GM12878 (cell line): ENCODE results near the gene HYCC1.

Experiments
- BRCA1 ChIP-seq: IDR thresholded peaks from 2 replicates; pipeline ENCODE4 v1.6.1; 2011; ENCODE audit warnings: low read depth, low read length, improper control_type of control experiment
- CEBPB ChIP-seq, 2 experiments: fragments of 150-350 bp in 1 of 2; IDR thresholded peaks; 2 replicates each; pipeline ENCODE4 v1.6.1; 2012 to 2014; ENCODE audit warnings: low read depth in 2 of 2, low read length in 2 of 2, borderline replicate concordance in 1 of 2, inconsistent platforms in 1 of 2
- EZH2 ChIP-seq: IDR thresholded peaks from 2 replicates; pipeline ENCODE4 v1.6.1; 2012; ENCODE audit warnings: low read depth, mild to moderate bottlenecking, control low read depth, inconsistent platforms, low read length, borderline replicate concordance; ENCODE audit not compliant: control insufficient read depth
- NR2C2 ChIP-seq: IDR thresholded peaks from 2 replicates; pipeline ENCODE4 v1.6.1; 2011; ENCODE audit warnings: borderline replicate concordance, low read depth; ENCODE audit not compliant: control insufficient read depth, insufficient read length
- POLR2AphosphoS5 ChIP-seq: IDR thresholded peaks from 2 replicates; pipeline ENCODE4 v1.6.1; 2011; ENCODE audit warnings: mild to moderate bottlenecking, low read length, inconsistent platforms
- RAD21 ChIP-seq: IDR thresholded peaks from 2 replicates; pipeline ENCODE4 v1.6.1; 2011; ENCODE audit warnings: mild to moderate bottlenecking, low read depth, low read length, moderate library complexity; ENCODE audit not compliant: insufficient read depth
- SRF ChIP-seq, 2 experiments: IDR thresholded peaks; 2 replicates each; pipeline ENCODE4 v1.6.1; 2011; ENCODE audit warnings: low read depth in 2 of 2, low read length in 2 of 2, mild to moderate bottlenecking in 1 of 2, moderate library complexity in 1 of 2
- TARDBP ChIP-seq: IDR thresholded peaks from 2 replicates; pipeline ENCODE4 v1.6.1; 2016; ENCODE audit warnings: borderline replicate concordance
- TF ChIP-seq, protein P1 (sequence below), 3 experiments: IDR thresholded peaks in 2 of 3; conservative IDR thresholded peaks in 1 of 3; 2 replicates each; pipeline ENCODE4 v1.5.1; 2011; ENCODE audit warnings: low read depth in 3 of 3, low read length in 3 of 3, mild to moderate bottlenecking in 3 of 3, control low read depth in 2 of 3, moderate library complexity in 2 of 3, inconsistent platforms in 1 of 3, mixed read lengths in 1 of 3; ENCODE audit not compliant: control insufficient read depth in 2 of 3, insufficient read depth in 1 of 3; ENCODE audit errors: extremely low read depth in 1 of 3

GRCh38 chr7:22979251-22979650 lies 34.7 kb downstream of the HYCC1 start:
- TF ChIP-seq POLR2AphosphoS5: no peak
- TF ChIP-seq, protein P1, sequence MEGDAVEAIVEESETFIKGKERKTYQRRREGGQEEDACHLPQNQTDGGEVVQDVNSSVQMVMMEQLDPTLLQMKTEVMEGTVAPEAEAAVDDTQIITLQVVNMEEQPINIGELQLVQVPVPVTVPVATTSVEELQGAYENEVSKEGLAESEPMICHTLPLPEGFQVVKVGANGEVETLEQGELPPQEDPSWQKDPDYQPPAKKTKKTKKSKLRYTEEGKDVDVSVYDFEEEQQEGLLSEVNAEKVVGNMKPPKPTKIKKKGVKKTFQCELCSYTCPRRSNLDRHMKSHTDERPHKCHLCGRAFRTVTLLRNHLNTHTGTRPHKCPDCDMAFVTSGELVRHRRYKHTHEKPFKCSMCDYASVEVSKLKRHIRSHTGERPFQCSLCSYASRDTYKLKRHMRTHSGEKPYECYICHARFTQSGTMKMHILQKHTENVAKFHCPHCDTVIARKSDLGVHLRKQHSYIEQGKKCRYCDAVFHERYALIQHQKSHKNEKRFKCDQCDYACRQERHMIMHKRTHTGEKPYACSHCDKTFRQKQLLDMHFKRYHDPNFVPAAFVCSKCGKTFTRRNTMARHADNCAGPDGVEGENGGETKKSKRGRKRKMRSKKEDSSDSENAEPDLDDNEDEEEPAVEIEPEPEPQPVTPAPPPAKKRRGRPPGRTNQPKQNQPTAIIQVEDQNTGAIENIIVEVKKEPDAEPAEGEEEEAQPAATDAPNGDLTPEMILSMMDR (IDR thresholded peaks at IDR 0.05 in 2 of 3, conservative IDR thresholded peaks at IDR 0.05 in 1 of 3; ENCODE audit: control insufficient read depth in 2 of 3, extremely low read depth in 1 of 3, insufficient read depth in 1 of 3, low read depth in 3 of 3, low read length in 3 of 3): peak in 1 of 3 experiments; percentile 11; a peak in 1 of 6 replicates
- TF ChIP-seq CEBPB (IDR thresholded peaks at IDR 0.05; ENCODE audit: borderline replicate concordance in 1 of 2, low read depth in 2 of 2, low read length in 2 of 2): no peak
- no peak for TF ChIP-seq SRF (IDR thresholded peaks at IDR 0.05; ENCODE audit: low read depth in 2 of 2, low read length in 2 of 2)
- TF ChIP-seq RAD21: no peak
- no peak for TF ChIP-seq EZH2
- no peak for TF ChIP-seq BRCA1
- TF ChIP-seq NR2C2: no peak
- no peak for TF ChIP-seq TARDBP
